HG02852 (cell line): ENCODE results near the gene C7.

Experiments used
- ATAC-seq: cut with Tn5 transposase; IDR thresholded peaks from one replicate; pipeline ENCODE4 v1.9.1; 2021; ENCODE audit warnings: mild to moderate bottlenecking, moderate library complexity; ENCODE audit not compliant: unreplicated experiment

Gene C7

GRCh38 chr5:40915341-40915926 lies 6.1 kb downstream of the C7 start:
- ATAC-seq, result no peak

GRCh38 chr5:40916226-40916625 lies 6.9 kb downstream of the C7 start:
- ATAC-seq, result no peak

- no peak for ATAC-seq
Observed at GRCh38 chr5:40928886-40929448, 19.7 kb downstream of the C7 start.

GRCh38 chr5:40932766-40933165 lies 23.5 kb downstream of the C7 start:
- no peak for ATAC-seq

GRCh38 chr5:40937075-40937474 lies 27.8 kb downstream of the C7 start:
- ATAC-seq, result no peak

GRCh38 chr5:40939753-40940152 lies 30.5 kb downstream of the C7 start:
- no peak for ATAC-seq

- no peak for ATAC-seq
Observed at GRCh38 chr5:40945111-40945510, 35.8 kb downstream of the C7 start.

- no peak for ATAC-seq
Observed at GRCh38 chr5:40955313-40955712, 46.0 kb downstream of the C7 start.

- ATAC-seq, result no peak
Observed at GRCh38 chr5:40957048-40957447, 47.8 kb downstream of the C7 start.

- ATAC-seq, result no peak
Observed at GRCh38 chr5:40958811-40959210, 49.5 kb downstream of the C7 start.

- no peak for ATAC-seq
Observed at GRCh38 chr5:40960037-40960436, 50.7 kb downstream of the C7 start.

GRCh38 chr5:40962207-40962955 lies 53.1 kb downstream of the C7 start:
- ATAC-seq, result no peak

GRCh38 chr5:40972434-40972833 lies 63.1 kb downstream of the C7 start:
- no peak for ATAC-seq

GRCh38 chr5:40973364-40974004 lies 64.2 kb downstream of the C7 start:
- ATAC-seq, result no peak

- no peak for ATAC-seq
Observed at GRCh38 chr5:40976041-40976440, 66.7 kb downstream of the C7 start.

- ATAC-seq, result no peak
Observed at GRCh38 chr5:40976836-40977235, 67.5 kb downstream of the C7 start.

- no peak for ATAC-seq
Observed at GRCh38 chr5:40981420-40981819, 72.1 kb downstream of the C7 start.

- no peak for ATAC-seq
Observed at GRCh38 chr5:40983781-40984180, 74.5 kb downstream of the C7 start.

- no peak for ATAC-seq
Observed at GRCh38 chr5:40984884-40985283, 75.6 kb downstream of the C7 start.

- ATAC-seq, result no peak
Observed at GRCh38 chr5:40985501-40985900, 76.2 kb downstream of the C7 start.

- ATAC-seq, result no peak
Observed at GRCh38 chr5:40986666-40987065, 77.4 kb downstream of the C7 start.

- ATAC-seq, result no peak
Observed at GRCh38 chr5:40987349-40987748, 78.1 kb downstream of the C7 start.
